HG02981 (cell line): ENCODE results near the gene CSNK1E.
A peak's percentile ranks its signal among the peaks of the same experiment; 100 is the strongest.

Experiments used
- ATAC-seq: cut with Tn5 transposase; IDR thresholded peaks from one replicate; pipeline ENCODE4 v1.9.1; 2021; ENCODE audit warnings: mild to moderate bottlenecking, moderate library complexity; ENCODE audit not compliant: unreplicated experiment

CSNK1E gene

GRCh38 chr22:38308791-38309498 lies 8.3 kb downstream of the CSNK1E start:
- ATAC-seq = no peak

- peak; percentile 57 for ATAC-seq
Measured at GRCh38 chr22:38305471-38306448, 11.5 kb downstream of the CSNK1E start.

GRCh38 chr22:38304526-38304925 lies 12.7 kb downstream of the CSNK1E start:
- no peak for ATAC-seq

GRCh38 chr22:38303974-38304373 lies 13.3 kb downstream of the CSNK1E start:
- ATAC-seq = no peak

GRCh38 chr22:38302906-38303305 lies 14.3 kb downstream of the CSNK1E start:
- ATAC-seq = no peak

GRCh38 chr22:38300946-38301345 lies 16.3 kb downstream of the CSNK1E start:
- no peak for ATAC-seq

GRCh38 chr22:38300197-38300945 lies 16.9 kb downstream of the CSNK1E start:
- no peak for ATAC-seq

- ATAC-seq = no peak
Measured at GRCh38 chr22:38299770-38300102, 17.5 kb downstream of the CSNK1E start.

- ATAC-seq = no peak
Measured at GRCh38 chr22:38298312-38299005, 18.8 kb downstream of the CSNK1E start.

- no peak for ATAC-seq
Measured at GRCh38 chr22:38296372-38296771, 20.9 kb downstream of the CSNK1E start.

- no peak for ATAC-seq
Measured at GRCh38 chr22:38295863-38296262, 21.4 kb downstream of the CSNK1E start.

- ATAC-seq = no peak
Measured at GRCh38 chr22:38295339-38295738, 21.9 kb downstream of the CSNK1E start.

GRCh38 chr22:38294193-38294592 lies 23.0 kb downstream of the CSNK1E start:
- ATAC-seq = no peak

- no peak for ATAC-seq
Measured at GRCh38 chr22:38292694-38293093, 24.5 kb downstream of the CSNK1E start.

- ATAC-seq = no peak
Measured at GRCh38 chr22:38291201-38291777, 25.9 kb downstream of the CSNK1E start.

GRCh38 chr22:38290347-38290746 lies 26.9 kb downstream of the CSNK1E start:
- ATAC-seq = no peak

- ATAC-seq = no peak
Measured at GRCh38 chr22:38289583-38290082, 27.6 kb downstream of the CSNK1E start.

GRCh38 chr22:38286915-38287669 lies 30.1 kb downstream of the CSNK1E start:
- ATAC-seq = no peak

GRCh38 chr22:38285018-38285417 lies 32.2 kb downstream of the CSNK1E start:
- ATAC-seq = no peak

- no peak for ATAC-seq
Measured at GRCh38 chr22:38284042-38284402, 33.2 kb downstream of the CSNK1E start.
